Hematopoietic multipotent progenitor cell treated with erythropoietin and hydrocortisone succinate and interleukin-3 and kit ligand, for 4 days (in vitro differentiated cells): ENCODE data around the gene EFCAB8.

ENCODE experiments used
- DNase-seq: peaks from one replicate; pipeline ENCODE4 v3.0.0-alpha.2; 2015

The EFCAB8 gene

DNA sequence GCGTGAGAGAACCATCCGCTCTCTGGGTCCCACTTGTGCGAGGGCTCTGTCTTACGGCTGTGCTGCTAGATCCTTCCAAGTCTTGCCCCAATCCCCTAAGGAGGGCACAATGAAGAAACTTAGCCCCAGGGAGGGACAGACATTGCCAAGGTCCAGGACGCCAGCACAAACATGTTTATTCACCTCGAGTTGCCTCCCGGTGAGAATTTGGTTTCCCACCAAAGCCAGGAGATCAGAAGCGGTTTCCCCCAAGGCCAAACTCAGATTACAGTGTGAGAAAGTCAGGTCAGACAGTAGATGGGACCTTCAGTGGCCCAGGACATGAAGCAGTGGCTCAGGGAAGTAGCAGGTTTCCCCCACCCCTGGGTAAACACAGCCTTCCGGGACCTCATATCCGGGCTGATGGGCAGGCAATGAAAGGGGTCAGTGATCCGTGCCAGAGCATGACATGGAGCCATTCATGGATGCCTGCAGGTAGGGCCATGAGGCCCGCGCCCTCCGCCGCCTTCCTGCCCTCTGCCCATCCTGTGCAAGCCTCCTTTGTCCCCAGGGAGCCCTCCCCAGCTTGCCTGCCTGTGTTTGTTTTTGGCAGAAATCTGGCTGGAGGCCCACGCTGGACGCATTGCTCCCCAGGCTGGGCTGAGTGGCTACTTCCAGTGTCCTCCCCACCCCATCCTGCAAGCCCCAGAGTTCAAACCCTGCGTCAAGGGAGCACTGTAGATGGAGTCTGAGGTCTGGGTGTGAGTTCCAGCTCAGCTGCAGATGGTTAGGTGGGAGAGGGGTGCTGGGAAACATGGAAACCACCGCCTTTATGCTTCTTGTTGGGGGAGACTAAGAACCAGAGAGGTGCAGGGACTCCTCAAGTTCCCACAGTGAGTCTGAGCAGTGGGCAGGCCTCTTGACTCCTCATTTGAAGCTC is 150.8 kb downstream of the EFCAB8 start:
- DNase-seq: no peak

DNA sequence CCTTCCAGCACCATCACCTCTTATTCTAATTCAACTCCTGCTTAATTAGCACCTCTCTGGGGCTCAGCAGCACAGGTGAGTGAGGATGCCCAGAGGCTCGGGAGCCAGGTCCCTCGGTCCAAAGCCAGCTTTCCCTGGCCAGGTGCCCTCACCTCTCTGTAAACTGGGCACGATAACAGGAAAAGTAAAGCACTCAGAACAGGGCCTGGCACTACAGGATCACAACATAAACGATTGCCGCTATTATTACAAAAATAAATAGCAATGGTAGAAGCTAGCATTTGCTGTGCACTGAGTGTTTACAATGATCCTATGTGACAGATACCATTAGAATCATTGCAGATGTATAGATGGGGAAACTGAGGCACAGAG is 151.4 kb downstream of the EFCAB8 start:
- no peak for DNase-seq

DNA sequence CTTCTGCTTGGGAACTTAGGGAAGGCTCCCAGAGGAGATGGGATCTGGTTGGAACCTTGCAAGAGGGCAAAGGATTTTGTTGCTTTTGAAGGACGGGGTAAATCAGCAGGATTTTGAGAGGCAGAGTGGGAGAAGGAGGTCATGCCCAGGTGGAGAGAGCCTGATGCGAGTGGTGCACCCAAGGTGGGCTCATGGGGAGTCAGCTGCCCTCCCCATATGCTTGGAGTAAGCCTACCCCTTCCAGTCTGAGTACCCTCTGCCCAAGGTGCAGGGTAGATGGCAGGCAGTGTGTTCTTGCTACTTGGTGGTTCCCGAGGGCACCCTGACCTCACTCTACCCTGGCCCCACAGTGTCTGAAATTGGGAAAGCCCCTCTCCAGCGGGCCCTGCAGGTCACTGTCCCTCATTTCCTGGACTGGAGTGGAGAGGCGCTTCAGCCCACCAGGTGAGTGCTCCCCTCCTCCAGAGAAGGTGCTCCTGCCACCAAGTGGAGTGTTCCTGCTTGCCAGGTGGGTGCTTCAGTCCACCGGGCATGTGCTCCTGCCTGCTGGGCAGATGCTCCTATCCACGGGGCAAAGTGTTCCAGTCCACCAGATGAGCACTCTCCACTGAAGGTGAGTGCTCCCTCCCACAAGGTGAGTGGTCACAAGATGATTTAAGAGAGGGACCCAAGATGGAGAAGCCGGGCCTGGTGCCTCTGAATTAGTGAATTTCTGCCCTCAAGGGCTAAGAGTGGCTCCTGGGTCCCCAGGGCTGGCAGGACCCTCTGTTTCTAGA is 152.1 kb downstream of the EFCAB8 start:
- no peak for DNase-seq
